Stimulated activated CD8-positive, alpha-beta memory T cell treated with anti-CD3 and anti-CD28 coated beads, Interleukin-2, amount 100 ng/mL, for 48 hours (primary cell): ENCODE measurements around the gene SCN3A.

ENCODE experiments used
- DNase-seq, 2 donors: peaks; one replicate each; pipeline ENCODE4 v3.0.0-alpha.2; 2020; ENCODE audit warnings: low read depth in 2 of 2

The SCN3A gene

DNA sequence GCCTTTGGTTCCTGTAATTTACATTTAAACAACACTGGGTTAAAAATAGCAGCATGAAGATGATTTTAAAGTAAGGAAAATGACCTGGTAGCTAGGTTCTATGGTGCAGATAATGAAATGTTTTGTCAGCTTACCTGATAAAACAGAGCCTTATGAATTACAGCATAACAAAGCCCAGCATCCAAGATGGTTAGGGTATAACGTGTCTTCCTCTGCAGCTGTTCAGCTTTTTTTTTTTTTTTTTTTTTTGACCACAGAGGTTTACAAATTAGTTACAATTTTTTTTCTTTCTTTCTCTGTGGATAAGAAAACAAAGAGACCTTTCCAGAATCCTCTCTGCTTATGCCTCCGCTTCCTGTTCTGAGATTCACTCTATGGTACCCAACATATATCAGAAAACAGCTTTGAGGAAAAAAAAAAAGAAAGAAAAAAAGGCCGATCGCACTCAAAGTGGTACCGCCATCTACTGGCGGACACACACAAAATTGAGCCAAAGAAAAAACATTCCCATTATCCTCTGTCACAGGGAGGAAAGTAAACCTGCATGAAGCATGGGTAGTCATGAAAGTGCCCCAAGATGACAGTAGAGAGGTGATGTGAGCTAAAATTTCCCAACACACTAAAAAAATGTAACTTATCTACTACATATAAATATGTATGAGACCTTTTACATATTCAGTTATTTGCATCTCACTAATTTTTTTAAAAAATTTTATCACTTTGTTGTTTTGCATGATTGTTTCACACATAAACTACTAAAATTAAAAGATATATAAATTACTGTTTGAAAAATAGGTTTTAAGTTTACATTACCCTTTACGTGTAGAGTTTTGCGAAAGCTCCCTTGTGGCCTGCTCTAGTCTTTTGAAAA lies at the start of gene SCN3A:
SCN3A (minus strand) TSS at position 362 of the 871 bp plus-strand sequence. CDS start 27,656 bp downstream, outside the sequence.
- no peak for DNase-seq

DNA sequence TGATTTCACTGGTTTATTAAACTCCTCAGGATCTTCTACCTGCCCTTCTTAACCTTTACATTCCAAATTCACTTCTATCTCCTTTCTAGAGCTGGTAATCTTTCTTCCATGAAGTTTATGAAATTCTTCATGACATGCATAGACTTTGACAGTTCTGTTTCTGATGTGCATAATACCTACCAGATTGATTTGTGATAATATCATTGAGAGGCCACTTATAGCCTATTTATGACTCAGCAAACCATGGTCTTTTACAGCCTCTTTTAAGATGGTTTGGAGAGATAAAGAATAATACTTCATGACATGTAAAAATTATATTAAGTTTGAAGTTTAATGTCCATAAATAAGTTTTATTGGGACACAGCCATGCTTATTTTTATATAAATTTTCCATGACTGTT lies 49.3 kb upstream of the SCN3A start:
- no peak for DNase-seq

DNA sequence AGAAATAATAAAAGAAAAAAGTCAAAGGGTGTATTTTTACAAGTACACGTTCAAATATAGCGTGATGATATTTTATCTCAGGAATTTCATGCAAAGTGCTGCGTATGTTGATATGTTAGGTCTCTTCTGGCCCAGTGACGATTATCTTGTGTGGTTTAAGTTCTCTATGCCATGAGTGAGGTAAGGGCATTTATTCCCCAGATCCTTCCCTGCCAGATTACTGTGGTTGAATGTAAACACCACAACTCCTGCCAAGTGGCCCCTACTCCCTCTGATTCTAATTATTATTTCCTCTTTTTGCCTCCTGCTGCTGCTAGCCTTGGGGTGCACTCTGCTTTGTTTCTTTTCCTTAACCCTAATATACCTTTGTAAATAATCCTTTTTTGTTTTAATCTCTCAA lies 47.5 kb upstream of the SCN3A start:
- DNase-seq: no peak

DNA sequence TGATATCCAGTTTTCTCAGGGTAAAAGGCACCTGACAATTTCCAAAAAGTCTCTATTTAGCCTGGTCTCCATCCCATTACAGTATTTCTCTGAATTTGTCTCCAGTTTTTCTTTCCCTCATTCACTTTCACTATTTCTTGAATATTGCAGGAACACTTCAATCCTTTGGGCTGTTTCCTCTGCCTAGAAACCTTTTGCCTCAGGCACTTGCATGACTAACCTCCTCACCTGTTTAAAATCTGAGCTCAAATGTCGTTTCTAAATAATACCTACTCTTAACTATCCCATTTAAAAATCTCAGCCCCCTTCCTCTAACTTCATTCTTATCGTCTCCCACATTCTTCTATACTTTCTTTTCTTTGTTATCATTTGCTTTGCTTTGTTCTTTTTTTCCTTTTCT lies 44.4 kb upstream of the SCN3A start:
- no peak for DNase-seq

DNA sequence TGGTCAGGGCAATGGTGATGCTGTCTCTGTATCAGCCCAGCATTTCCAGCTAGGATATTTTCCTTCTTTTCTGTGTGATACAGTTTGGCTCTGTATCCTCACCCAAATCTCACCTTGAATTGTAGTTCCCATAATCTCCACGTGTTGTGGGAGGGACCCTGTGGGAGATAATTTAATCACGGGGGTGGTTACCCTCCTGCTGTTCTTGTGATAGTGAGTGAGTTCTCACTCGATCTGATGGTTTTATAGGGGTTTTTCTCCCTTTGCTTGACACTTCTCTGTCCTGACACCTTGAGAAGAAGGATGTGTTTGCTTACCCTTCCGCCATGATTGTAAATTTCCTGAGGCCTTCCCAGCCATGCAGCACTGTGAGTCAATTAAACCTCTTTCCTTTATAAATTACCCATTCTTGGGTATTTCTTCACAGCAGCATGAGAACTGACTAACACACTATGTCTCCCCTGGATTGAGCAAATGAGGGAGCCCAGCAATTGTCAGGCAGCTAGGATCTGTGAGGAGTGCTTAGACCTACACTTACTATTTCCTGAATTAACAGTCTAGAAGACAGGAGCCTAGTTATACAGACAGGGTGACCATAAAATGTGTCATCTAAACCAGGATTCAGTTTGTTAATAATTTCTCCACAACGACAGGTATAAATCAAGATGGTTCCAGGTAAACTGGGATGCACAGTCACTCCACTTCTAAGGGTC lies 41.4 kb upstream of the SCN3A start:
- DNase-seq: no peak

DNA sequence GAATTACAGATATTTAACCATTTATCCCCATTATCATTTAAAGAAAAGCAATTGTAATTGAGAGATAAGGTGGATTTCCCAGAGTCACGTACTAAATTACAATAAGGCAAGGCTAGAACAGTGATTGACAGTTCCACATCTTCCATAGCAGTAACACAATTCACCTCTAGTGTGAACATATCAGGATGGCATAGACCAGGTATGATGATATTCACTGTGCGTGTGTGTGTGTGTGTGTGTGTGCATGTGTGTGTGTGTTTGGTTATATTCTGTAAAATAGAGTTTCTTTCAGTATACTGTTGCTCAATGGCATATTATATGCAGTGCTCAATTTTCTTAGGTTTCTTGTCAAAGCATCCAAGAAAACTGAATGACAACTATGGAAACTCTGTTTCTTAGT lies 37.1 kb upstream of the SCN3A start:
- DNase-seq: no peak

DNA sequence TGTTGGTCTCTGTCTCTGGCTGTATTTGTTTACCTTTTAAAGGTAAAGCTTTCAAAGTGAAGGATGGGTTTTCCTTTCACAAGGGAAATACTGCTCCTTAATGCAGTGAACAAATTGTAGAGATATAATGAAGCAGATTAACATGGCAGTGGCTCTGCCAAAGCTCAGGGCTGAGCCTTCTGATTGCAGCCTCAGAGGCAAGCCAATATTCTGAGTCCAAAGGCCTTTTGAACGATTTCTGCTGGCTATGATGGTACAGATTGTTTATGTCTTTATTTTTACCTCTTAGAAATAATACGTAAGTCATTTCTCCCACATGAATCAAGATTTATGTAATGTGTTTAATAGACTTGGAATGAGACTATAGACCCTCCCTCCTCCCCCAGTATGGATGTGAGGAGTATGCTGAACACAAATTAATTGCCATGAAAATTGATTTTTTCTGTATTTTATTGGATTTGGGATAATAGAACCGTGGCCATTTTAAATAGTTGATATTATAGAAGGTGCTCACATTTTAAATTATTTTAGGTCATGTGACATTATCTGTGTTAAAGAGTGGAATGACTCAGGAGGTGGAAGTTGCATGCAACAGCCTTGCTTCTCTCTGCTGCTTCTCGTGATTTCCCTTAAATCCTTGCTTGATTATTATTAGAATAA lies 36.1 kb upstream of the SCN3A start:
- DNase-seq: no peak

DNA sequence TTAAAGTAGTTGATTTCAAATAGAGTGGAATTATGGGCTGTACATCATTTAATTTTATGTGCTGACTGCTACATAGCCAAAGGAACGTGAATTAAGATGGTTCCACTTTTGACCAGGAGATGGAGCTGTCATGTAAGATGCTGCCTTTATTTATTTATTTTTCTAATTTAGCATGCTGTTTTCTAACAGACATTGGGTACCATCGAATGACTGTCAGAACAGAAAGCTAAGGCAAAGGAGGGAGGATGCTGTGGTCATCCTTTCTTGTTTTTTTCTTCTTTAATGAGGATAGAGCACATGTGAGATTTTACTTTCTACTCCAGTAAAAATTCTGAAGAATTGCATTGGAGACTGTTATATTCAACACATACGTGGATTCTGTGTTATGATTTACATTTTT lies 35.4 kb upstream of the SCN3A start, which contains the start of gene SCN2A:
SCN2A (plus strand) TSS at position 185 of the 400 bp plus-strand sequence. CDS start 56,410 bp downstream, outside the sequence.
- no peak for DNase-seq

DNA sequence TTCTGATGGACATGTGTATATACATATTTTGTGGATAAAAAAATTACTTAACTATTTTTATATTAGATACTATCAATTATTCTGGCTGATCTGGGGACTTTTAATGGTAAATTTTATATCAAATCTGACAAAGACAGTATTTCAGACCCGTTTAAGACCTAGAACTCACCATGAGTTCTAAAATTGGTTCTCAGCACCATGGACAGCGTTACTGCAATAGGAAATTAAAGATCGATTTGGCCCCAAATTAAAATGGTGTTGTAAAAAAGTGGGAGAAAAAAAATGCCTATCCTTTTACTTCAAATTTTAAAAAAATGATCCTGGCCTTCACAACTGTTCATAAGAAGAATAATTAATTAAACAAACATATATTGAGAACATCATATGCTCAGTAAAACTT lies 34.4 kb upstream of the SCN3A start:
- no peak for DNase-seq

DNA sequence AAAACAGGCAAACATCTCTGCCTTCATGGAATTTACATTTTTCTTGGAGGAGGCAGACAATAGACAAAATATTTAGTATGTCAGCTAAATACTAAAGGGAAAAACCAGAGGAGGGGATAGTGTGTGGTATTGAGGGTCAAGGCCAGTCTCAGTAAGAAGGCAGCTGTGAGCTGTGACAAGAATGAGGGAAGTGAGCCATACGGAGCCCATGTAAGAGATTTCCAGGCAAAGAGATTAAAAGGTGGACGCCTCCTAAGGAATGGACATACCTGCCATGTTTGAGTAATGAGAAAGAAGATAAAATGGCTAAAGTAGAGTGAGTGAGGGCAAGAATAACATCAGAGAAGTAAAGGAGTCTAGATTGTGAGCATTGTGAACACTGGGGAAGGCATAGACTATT lies 33.2 kb upstream of the SCN3A start:
- DNase-seq: no peak

DNA sequence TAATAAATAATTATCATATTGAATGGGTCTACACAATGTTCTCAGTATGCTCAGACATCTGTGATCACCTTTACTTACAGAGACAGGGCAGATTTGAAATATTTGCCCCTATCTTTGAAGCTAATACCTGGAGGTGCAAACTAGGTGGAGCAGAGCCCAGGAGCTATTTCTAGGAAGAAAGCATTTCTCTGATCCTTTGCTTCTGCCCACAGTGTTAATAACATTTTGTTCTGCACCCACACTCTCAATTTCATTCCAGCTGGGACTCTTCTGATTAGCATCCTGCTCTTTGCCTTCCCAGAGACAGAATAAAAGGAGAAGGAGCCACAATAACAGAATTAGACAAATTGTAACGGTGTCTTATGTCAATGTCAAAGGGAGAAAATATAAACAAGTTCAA lies 23.7 kb upstream of the SCN3A start:
- DNase-seq: no peak

DNA sequence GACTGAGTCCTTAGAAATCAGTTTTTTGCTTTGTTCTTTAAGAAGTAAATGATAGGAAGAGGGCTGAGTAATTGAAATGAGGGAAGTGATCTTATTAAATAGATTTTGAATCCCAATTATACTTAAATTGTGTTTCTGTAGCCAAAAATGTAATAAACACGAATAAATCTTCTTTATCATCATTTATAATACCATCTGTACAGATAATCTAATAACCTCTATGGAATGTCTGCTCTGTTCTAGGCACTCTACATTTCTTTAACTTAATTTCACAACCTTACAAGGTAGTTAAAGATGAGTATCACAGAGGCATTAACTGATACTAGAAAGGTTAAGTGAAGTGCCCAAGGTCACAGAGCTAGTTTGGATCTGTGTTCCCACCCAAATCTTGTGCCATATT lies 21.1 kb upstream of the SCN3A start:
- no peak for DNase-seq

DNA sequence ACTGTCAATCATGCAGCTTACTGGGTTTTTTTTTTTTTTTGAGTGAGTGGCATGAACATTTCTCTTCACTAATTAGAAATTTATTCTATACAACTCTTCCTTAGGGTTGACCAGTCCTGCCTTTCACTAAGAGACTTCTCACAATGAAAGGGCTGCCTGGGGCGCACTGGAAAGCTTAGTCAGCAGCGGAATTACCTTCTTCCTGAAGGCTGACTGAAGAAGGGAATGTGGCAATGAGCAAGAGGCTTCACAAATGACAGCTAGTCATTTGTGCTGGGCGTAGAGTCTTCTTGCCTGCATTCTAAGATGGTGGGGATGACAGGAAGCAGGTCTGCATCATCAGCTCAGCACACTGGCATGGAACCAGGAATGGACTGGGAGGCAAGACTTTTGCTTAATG lies 15.6 kb upstream of the SCN3A start:
- DNase-seq: no peak

DNA sequence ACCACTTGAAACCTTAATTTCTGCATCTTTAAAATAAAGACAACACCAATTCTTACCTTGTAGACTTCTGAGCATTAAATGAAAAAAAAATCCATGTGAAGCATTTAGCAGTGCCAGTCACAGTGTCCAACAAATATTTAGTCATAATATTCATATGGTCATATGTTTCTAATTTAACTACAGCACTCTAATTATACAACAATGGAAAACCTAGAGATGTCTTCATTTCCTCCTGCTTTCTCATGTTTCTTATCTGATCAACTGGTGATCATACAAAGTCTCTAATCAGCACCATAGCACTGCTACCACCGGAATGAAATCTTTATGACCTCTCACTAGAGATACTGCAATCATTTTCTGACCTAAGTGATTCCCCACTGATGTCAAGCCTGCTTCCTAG lies 10.2 kb upstream of the SCN3A start:
- DNase-seq: no peak

DNA sequence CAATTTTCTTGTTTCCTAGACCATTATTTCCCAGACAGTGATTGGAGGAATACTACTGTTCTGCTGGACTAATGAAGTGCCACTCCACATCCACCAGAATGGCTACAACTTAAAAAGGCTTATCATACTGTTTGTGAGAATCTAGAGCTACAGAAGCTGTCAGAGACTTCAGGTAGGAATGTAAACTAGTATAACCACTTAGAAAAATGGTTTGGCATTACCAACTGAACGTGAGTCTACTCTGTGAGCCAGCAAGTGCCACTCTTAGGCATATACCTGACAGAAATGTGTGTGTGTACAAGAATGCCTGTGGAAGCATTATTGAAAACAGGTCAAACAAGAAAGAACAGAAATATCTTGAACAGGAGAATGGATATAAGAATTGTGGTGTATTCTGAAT lies 4.2 kb upstream of the SCN3A start:
- DNase-seq: no peak

DNA sequence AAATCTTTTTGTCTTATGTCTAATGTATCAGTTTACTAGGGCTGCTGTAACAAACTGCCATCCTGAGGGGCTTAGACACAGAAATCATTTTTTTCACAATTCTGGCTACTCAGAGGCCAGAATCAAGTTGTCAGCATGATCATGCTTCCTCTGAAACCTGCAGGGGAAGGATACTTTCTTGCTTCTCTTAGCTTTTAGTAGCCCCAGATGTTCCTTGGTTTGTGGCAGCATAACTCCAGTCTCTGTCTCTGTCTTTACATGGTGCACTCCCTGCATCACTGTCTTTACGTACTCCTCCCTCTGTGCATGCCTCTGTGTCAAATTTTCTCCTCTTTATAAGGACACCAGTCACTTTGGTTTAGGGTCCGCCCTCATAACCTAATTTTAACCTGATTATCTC lies 2.0 kb upstream of the SCN3A start:
- no peak for DNase-seq

DNA sequence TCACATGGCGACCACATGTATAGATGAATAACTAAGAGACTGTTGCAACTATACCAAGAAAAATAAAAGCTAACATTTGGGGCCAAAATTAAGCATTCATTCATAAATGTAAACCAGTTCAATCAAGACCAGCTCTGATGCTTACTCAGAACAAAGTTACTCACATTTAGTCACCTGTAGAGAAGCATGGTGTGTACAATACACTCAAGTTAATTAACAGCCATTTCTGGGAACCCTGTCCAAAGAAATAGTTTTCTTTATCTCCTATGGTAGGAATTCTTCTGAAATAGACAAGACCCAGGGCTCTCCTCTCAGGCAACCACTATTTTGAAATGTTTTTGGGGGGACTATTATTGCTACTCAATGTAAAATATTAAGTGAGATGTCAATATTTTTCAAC lies 1.6 kb downstream of the SCN3A start:
- DNase-seq: no peak

DNA sequence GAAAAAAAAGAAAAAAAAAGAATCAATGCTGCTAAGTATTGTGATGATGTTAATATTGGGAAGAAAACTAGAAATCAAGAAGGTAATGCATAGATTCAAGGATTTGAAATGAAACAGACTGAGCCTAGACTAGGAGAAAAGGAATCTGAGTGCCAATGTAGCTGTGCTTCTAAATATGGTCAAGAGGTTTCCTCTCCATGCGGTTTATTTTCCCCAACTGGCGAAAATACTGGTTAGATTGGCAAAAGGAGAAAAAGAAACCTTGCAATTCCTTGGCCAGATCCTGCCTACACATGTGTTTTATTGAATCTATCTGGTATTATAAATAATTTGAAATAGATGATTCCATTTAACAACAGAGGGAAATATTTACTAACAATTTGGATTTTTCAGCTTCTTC lies 5.7 kb downstream of the SCN3A start:
- no peak for DNase-seq

DNA sequence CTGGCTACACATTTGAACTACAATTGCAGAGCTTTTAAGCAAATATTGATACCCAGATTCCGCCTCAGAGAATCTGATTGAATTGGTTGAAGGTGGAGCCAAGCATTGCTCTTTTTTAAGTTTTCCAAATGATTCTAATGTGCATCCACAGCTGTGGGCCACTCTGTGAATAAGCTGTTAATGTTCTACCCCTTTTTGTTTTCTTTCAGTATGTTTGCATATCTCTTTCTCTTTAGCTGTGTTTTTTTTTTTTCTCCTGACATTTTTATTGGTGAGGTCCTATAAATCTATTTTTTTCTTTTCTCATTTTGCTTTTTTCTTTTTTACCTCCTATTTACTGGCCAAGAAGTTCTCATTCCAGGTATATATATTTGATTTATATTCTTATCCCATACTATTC lies 6.5 kb downstream of the SCN3A start:
- DNase-seq: no peak

DNA sequence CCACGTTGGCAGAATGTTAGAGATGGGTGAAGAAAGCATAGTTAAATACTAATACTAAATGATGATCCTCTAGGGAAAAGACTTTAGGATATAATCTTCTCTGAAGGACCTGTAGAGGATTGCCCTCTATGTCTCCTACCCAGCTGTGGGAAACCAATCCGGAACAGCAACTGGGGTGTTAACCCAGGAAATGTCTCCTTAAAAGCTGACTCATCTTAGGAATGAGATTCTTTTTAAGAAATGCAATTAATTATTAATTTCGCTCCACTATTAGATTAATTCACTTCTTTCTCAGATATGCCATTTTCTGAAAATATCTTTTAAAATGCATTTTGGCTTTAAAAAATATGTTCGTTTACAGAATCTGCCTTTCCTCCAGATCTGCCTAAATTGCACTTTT lies 7.4 kb downstream of the SCN3A start:
- DNase-seq: no peak

DNA sequence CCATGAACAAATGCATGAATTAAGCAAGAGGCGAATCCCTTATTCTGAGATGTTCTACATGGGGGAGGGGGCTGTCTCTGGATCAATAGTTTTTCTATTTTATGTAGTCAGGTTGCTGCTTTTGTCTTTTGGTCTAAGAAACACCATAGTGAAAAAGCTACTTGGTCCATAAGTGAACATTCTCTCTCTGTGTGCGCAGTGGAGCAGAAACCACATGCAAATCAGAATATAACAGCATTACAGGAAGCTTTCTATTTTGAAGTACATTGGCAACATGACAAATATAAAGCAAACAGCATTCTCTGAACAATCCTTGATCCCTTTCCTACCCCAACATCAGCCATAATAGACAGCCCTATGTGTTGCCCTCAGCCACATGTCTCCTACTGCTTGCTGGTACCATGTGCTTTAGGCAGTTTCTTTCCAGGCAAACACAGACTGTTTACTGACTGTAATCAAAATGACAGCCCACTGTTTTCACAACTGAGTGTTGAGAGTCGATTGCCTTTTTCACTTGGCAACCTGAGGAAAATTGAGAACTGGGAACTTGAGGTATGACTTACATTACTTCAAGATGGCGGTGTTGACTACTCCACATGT lies 10.6 kb downstream of the SCN3A start:
- no peak for DNase-seq

DNA sequence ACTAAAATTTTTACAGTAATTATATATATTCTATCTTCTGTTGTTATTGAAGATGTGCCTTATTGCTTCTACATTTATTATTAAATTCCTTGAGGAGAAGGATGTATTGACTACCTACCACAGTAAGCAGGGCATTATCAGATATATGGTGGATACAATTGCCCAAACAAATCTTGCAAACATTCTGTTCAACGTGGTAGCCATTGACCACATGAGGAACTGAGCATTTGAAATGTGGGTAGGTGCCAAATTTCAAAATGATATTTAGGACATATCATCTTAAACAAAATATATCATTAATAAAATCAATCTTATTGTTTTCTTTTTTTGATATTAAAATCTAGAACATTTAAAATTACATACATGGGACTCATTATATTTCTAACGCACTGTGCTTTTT lies 11.1 kb downstream of the SCN3A start:
- DNase-seq: no peak
